Stomach (tissue), 4 donors: ENCODE results near the gene FGA.

Source experiments
- CTCF ChIP-seq, 7 experiments: fragments of 450-650 bp in 4 of 7; fragments of 200-600 bp in 3 of 7; sonication (generic) in 3 of 7; IDR thresholded peaks; one replicate each; pipeline ENCODE4 v1.5.1; 2016 to 2019; ENCODE audit warnings: antibody characterized with exemption in 7 of 7, control low read depth in 2 of 7, mild to moderate bottlenecking in 1 of 7
- EP300 ChIP-seq: sonication (generic); formaldehyde crosslinking; IDR thresholded peaks from one replicate; pipeline ENCODE4 v1.6.1; 2017; ENCODE audit warnings: antibody characterized with exemption
- POLR2A ChIP-seq, 4 donors: fragments of 450-650 bp; IDR thresholded peaks; one replicate each; pipeline ENCODE4 v1.6.1; 2016; ENCODE audit warnings: antibody characterized with exemption in 4 of 4, control low read depth in 2 of 4, mild to moderate bottlenecking in 1 of 4, moderate library complexity in 1 of 4

- TF ChIP-seq CTCF (IDR thresholded peaks at IDR 0.05) (no peak), EP300 (no peak), POLR2A (IDR thresholded peaks at IDR 0.05) (no peak)
Observed at GRCh38 chr4:154560419-154560801, 30.1 kb downstream of the FGA start.
